ENCODE data around the gene NUP98.

Gene NUP98

GRCh38 chr11:3671334-3672254, 125.8 kb downstream of the NUP98 start, which contains the start of gene CHRNA10:
Gene CHRNA10 (minus strand): TSS chr11:3671384. CDS start chr11:3671312, 72 bp downstream.
- Histone ChIP-seq H3F3A (ENCODE audit: low read depth) (no peaks in the 10 kb centered on the region), H3K9me3 (ENCODE audit: insufficient read depth, low read depth, low read length) (no peaks in the 10 kb centered on the region), H3K4me2 (ENCODE audit: low read depth, low read length, poor library complexity, severe bottlenecking) (no peak within 1 kb of the TSS), H3K27me3 (ENCODE audit: insufficient read depth, low read length, poor library complexity, severe bottlenecking) (no peaks in the 10 kb centered on the region), H3K4me1 (ENCODE audit: insufficient read depth, low read length, poor library complexity, severe bottlenecking) (no peaks in the 10 kb centered on the region), H3K9ac (ENCODE audit: low read depth, low read length, poor library complexity, severe bottlenecking) (no peak within 1 kb of the TSS), H3K9me2 (replicated peaks; ENCODE audit: low read depth, low read length) (no peaks in the 10 kb centered on the region), H3K79me2 (ENCODE audit: insufficient read depth, low read length) (no peaks in the 10 kb centered on the region), H2AFZ (ENCODE audit: low read length) (no peak within 1 kb of the TSS), H4K20me1 (ENCODE audit: insufficient read depth, low read length, poor library complexity, severe bottlenecking) (peaks cover 2% of the 10 kb centered on the region), H3K4me3 (ENCODE audit: low read length, poor library complexity, severe bottlenecking) (no peak within 1 kb of the TSS), H3K36me3 (ENCODE audit: insufficient read depth, low read length) (peaks cover 53% of the 10 kb centered on the region; the same call in 1 of the 2 replicates)
- TF ChIP-seq CTCF (conservative IDR thresholded peaks at IDR 0.05; ENCODE audit: low read length), result no peak
- no peak for TF ChIP-seq EZH2phosphoT487 (IDR thresholded peaks at IDR 0.05; ENCODE audit: borderline replicate concordance)

GRCh38 chr11:3669742-3670183, 127.6 kb downstream of the NUP98 start:
- H3K4me2 ChIP-seq (ENCODE audit: low read depth, low read length, poor library complexity, severe bottlenecking), result no peak overlapping the region
- H3K36me3 ChIP-seq (ENCODE audit: insufficient read depth, low read length), result peaks cover 35% of the 10 kb centered on the region; the same call in 1 of the 2 replicates
- H3K9me2 ChIP-seq (replicated peaks; ENCODE audit: low read depth, low read length), result no peaks in the 10 kb centered on the region

GRCh38 chr11:3669128-3669527, 128.2 kb downstream of the NUP98 start:
- no peak overlapping the region for H3K4me2 ChIP-seq (ENCODE audit: low read depth, low read length, poor library complexity, severe bottlenecking)
- H3K9me2 ChIP-seq (replicated peaks; ENCODE audit: low read depth, low read length), result no peaks in the 10 kb centered on the region
- H3K27me3 ChIP-seq (ENCODE audit: insufficient read depth, low read length, poor library complexity, severe bottlenecking), result no peaks in the 10 kb centered on the region
- TF ChIP-seq CTCF (conservative IDR thresholded peaks at IDR 0.05; ENCODE audit: low read length), result no peak
- TF ChIP-seq EZH2phosphoT487 (IDR thresholded peaks at IDR 0.05; ENCODE audit: borderline replicate concordance), result no peak
- H3K9ac ChIP-seq (ENCODE audit: low read depth, low read length, poor library complexity, severe bottlenecking), result no peak overlapping the region
- H3F3A ChIP-seq (ENCODE audit: low read depth), result no peaks in the 10 kb centered on the region
- no peak overlapping the region for H3K4me3 ChIP-seq (ENCODE audit: low read length, poor library complexity, severe bottlenecking)
- no peaks in the 10 kb centered on the region for H4K20me1 ChIP-seq (ENCODE audit: insufficient read depth, low read length, poor library complexity, severe bottlenecking)
- H3K79me2 ChIP-seq (ENCODE audit: insufficient read depth, low read length), result no peaks in the 10 kb centered on the region
- no peaks in the 10 kb centered on the region for H3K4me1 ChIP-seq (ENCODE audit: insufficient read depth, low read length, poor library complexity, severe bottlenecking)
- no peak overlapping the region for H2AFZ ChIP-seq (ENCODE audit: low read length)
- H3K36me3 ChIP-seq (ENCODE audit: insufficient read depth, low read length), result peaks cover 29% of the 10 kb centered on the region; the same call in 1 of the 2 replicates
- no peaks in the 10 kb centered on the region for H3K9me3 ChIP-seq (ENCODE audit: insufficient read depth, low read depth, low read length)

More at GRCh38 chr11:3669742-3670183, 127.6 kb downstream of the NUP98 start:
- Histone ChIP-seq H3K4me1 (ENCODE audit: insufficient read depth, low read length, poor library complexity, severe bottlenecking) (no peaks in the 10 kb centered on the region), H3K4me3 (ENCODE audit: low read length, poor library complexity, severe bottlenecking) (no peak overlapping the region), H3K9me3 (ENCODE audit: insufficient read depth, low read depth, low read length) (no peaks in the 10 kb centered on the region), H3F3A (ENCODE audit: low read depth) (no peaks in the 10 kb centered on the region), H3K9ac (ENCODE audit: low read depth, low read length, poor library complexity, severe bottlenecking) (no peak overlapping the region), H4K20me1 (ENCODE audit: insufficient read depth, low read length, poor library complexity, severe bottlenecking) (no peaks in the 10 kb centered on the region), H3K79me2 (ENCODE audit: insufficient read depth, low read length) (no peaks in the 10 kb centered on the region), H2AFZ (ENCODE audit: low read length) (no peak overlapping the region), H3K27me3 (ENCODE audit: insufficient read depth, low read length, poor library complexity, severe bottlenecking) (no peaks in the 10 kb centered on the region)
- no peak for TF ChIP-seq EZH2phosphoT487 (IDR thresholded peaks at IDR 0.05; ENCODE audit: borderline replicate concordance)
- TF ChIP-seq CTCF (conservative IDR thresholded peaks at IDR 0.05; ENCODE audit: low read length), result no peak
